GM23338 (cell line): ENCODE data around the gene GRIN1. TPM values are rescaled to one million over a fixed set of nuclear protein-coding genes. Genes with fewer than 3 reads are reported as not detected.

Experiments
- ATAC-seq: fragments of 200-7000 bp; cut with Tn5 transposase; 3 replicates; pipeline ENCODE4 v1.9.1; 2020
- DNase-seq: peaks from one replicate; pipeline ENCODE4 v3.0.0-alpha.2; 2015; ENCODE audit warnings: low spot score
- H2AFZ ChIP-seq: fragments of 200-600 bp; sonication (generic); 2 replicates; pipeline ENCODE4 v1.8.0; 2016; ENCODE audit warnings: antibody characterized with exemption, mild to moderate bottlenecking, moderate library complexity
- H3F3A ChIP-seq: fragments of 200-600 bp; sonication (generic); replicated peaks from 2 replicates; pipeline ENCODE4 v1.8.0; 2017; ENCODE audit warnings: antibody characterized with exemption, mixed run types, low read depth
- H3K27ac ChIP-seq: fragments of 200-600 bp; sonication (generic); 2 replicates; pipeline ENCODE4 v1.6.1; 2016; ENCODE audit warnings: low read depth
- H3K27me3 ChIP-seq: fragments of 200-600 bp; sonication (generic); 2 replicates; pipeline ENCODE4 v1.8.0; 2016; ENCODE audit warnings: mild to moderate bottlenecking, mixed run types, moderate library complexity; ENCODE audit not compliant: insufficient read depth
- H3K36me3 ChIP-seq: fragments of 200-600 bp; sonication (generic); 2 replicates; pipeline ENCODE4 v1.8.0; 2016; ENCODE audit warnings: mild to moderate bottlenecking; ENCODE audit not compliant: insufficient read depth
- H3K4me1 ChIP-seq: fragments of 200-600 bp; sonication (generic); 2 replicates; pipeline ENCODE4 v1.8.0; 2016; ENCODE audit warnings: mild to moderate bottlenecking, moderate library complexity; ENCODE audit not compliant: insufficient read depth
- H3K4me2 ChIP-seq: fragments of 200-600 bp; sonication (generic); 2 replicates; pipeline ENCODE4 v1.7.1; 2017; ENCODE audit warnings: mixed run types
- H3K4me3 ChIP-seq: fragments of 200-600 bp; sonication (generic); 2 replicates; pipeline ENCODE4 v1.6.1; 2016; ENCODE audit warnings: mixed run types
- H3K79me2 ChIP-seq: fragments of 200-600 bp; sonication (generic); replicated peaks from 2 replicates; pipeline ENCODE4 v1.8.0; 2017; ENCODE audit warnings: mild to moderate bottlenecking; ENCODE audit not compliant: insufficient read depth
- H3K9me2 ChIP-seq: fragments of 200-600 bp; sonication (generic); 2 replicates; pipeline ENCODE4 v1.8.0; 2017; ENCODE audit not compliant: insufficient read depth
- H4K20me1 ChIP-seq: fragments of 200-600 bp; sonication (generic); replicated peaks from 2 replicates; pipeline ENCODE4 v1.8.0; 2017; ENCODE audit warnings: mild to moderate bottlenecking; ENCODE audit not compliant: insufficient read depth
- H3K27ac Mint-ChIP-seq: 2 replicates; pipeline ENCODE4 v1.8.0; 2020; ENCODE audit warnings: inconsistent platforms, mild to moderate bottlenecking, moderate library complexity, mixed read lengths
- H3K27me3 Mint-ChIP-seq: 3 replicates; pipeline ENCODE4 v1.8.0; 2022; ENCODE audit warnings: low read depth, mild to moderate bottlenecking, moderate library complexity, mixed read lengths, inconsistent platforms; ENCODE audit not compliant: insufficient read depth, poor library complexity
- H3K36me3 Mint-ChIP-seq: 3 replicates; pipeline ENCODE4 v1.8.0; 2021; ENCODE audit warnings: low read depth, mild to moderate bottlenecking, inconsistent platforms, moderate library complexity, mixed read lengths
- H3K4me1 Mint-ChIP-seq: 3 replicates; pipeline ENCODE4 v1.8.0; 2020; ENCODE audit warnings: mild to moderate bottlenecking, inconsistent platforms, mixed read lengths
- H3K4me3 Mint-ChIP-seq: 3 replicates; pipeline ENCODE4 v1.8.0; 2021; ENCODE audit warnings: moderate library complexity, mild to moderate bottlenecking, inconsistent platforms, mixed read lengths
- H3K9me3 Mint-ChIP-seq: 3 replicates; pipeline ENCODE4 v1.8.0; 2020; ENCODE audit warnings: moderate library complexity, mild to moderate bottlenecking, inconsistent platforms, mixed read lengths
- CREB1 ChIP-seq: fragments of 250-450 bp; sonication (Bioruptor Pico); IDR thresholded peaks from 2 replicates; pipeline ENCODE4 v1.5.0; 2020; ENCODE audit warnings: low read depth, mild to moderate bottlenecking, moderate library complexity
- EZH2phosphoT487 ChIP-seq: fragments of 200-600 bp; sonication (generic); IDR thresholded peaks from one replicate; pipeline ENCODE4 v1.8.1; 2018; ENCODE audit warnings: antibody characterized with exemption; ENCODE audit not compliant: unreplicated experiment
- NANOG ChIP-seq: IDR thresholded peaks from 2 replicates; pipeline ENCODE4 v1.6.1; 2016; ENCODE audit warnings: antibody characterized with exemption, borderline replicate concordance
- POLR2AphosphoS5 ChIP-seq: IDR thresholded peaks from 2 replicates; pipeline ENCODE4 v1.6.1; 2016; ENCODE audit warnings: antibody characterized with exemption, low read depth
- STAT1 ChIP-seq: IDR thresholded peaks from one replicate; pipeline ENCODE4 v1.6.1; 2016; ENCODE audit warnings: antibody characterized with exemption; ENCODE audit not compliant: unreplicated experiment
- ZNF114 ChIP-seq: fragments of 250-450 bp; sonication (Bioruptor Pico); IDR thresholded peaks from 2 replicates; pipeline ENCODE4 v1.5.0; 2020; ENCODE audit warnings: mild to moderate bottlenecking, moderate library complexity
- ZNF331 ChIP-seq: fragments of 250-450 bp; sonication (Bioruptor Pico); IDR thresholded peaks from 2 replicates; pipeline ENCODE4 v1.5.0; 2020; ENCODE audit warnings: low read depth, mild to moderate bottlenecking, moderate library complexity
- polyA plus RNA-seq: library from polyadenylated mRNA; unstranded; fragments of >200 nt; fragmentation: Nextera tagmentation; extraction: Ambion mirVana; gene quantifications from 2 replicates; pipeline ENCODE4 v1.2.1, GENCODE V29; 2016
- total RNA-seq: library from RNA; depleted of rRNA; stranded (reverse); fragments of >200 nt; shearing (Covaris generic); gene quantifications from 2 replicates; pipeline ENCODE4 v1.2.3, GENCODE V29; 2014
- TF ChIP-seq, protein P1 (sequence below): IDR thresholded peaks from 2 replicates; pipeline ENCODE4 v1.6.1; 2016; ENCODE audit warnings: antibody characterized with exemption
- TF ChIP-seq, protein P2 (sequence below), 2 experiments: fragments of 200-600 bp in 1 of 2; sonication (generic) in 1 of 2; conservative IDR thresholded peaks; 2 replicates each; pipeline versions ENCODE4 v1.5.1 to v1.6.1; 2016 to 2017; ENCODE audit warnings: antibody characterized with exemption in 2 of 2, low read depth in 2 of 2, mild to moderate bottlenecking in 2 of 2, moderate library complexity in 1 of 2
- TF ChIP-seq, protein P3 (sequence below): fragments of 250-450 bp; sonication (Bioruptor Pico); IDR thresholded peaks from 2 replicates; pipeline ENCODE4 v1.5.0; 2020; ENCODE audit warnings: mild to moderate bottlenecking, moderate library complexity

The GRIN1 gene
- total and polyA plus RNA-seq, 2 experiments from 2014 or later, result 2.7 to 5.5 TPM

DNA sequence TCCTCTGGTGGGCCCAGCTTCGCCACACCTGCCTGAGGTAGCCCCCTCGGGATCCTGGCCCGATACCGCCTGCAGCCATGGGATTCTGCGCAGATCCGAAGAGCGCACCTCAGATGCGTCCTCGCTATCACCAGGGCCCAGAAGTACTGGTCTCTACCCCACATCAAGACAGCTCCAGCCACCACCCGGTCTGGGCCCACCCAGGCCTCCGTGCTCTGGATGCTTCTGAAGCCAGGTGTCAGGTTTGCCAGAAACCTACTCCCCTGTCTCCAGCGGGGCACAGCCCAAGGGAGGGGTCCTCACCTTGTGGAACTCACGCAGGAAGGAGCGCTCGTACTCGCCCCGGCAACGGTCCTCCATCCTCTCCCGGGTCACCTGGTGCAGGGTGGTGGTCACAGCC is 47.0 kb downstream of the GRIN1 start (continued):
- TF ChIP-seq, protein P1, sequence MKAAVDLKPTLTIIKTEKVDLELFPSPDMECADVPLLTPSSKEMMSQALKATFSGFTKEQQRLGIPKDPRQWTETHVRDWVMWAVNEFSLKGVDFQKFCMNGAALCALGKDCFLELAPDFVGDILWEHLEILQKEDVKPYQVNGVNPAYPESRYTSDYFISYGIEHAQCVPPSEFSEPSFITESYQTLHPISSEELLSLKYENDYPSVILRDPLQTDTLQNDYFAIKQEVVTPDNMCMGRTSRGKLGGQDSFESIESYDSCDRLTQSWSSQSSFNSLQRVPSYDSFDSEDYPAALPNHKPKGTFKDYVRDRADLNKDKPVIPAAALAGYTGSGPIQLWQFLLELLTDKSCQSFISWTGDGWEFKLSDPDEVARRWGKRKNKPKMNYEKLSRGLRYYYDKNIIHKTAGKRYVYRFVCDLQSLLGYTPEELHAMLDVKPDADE, result no peak

DNA sequence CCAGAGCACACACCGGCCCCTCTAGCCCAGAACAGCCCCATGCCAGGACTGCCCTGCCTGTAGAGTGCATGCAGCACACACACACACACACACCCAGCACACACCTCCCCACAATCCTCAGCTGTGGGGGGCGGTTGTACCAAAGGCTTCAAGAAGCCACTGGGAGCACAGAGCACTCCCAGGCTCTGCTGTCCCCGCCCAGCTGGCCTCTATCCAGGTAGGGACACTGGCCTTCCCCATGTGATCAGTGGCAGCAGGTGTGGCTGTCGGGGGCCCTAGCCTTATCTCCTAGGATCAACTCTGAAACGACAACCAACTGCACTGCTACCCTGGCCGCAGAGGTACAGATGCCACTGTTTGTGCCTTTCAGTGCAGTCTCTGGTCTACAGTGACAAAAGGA is 47.4 kb downstream of the GRIN1 start:
- TF ChIP-seq POLR2AphosphoS5 (no peak), NANOG (no peak), EZH2phosphoT487 (no peak)
- TF ChIP-seq, protein P2, sequence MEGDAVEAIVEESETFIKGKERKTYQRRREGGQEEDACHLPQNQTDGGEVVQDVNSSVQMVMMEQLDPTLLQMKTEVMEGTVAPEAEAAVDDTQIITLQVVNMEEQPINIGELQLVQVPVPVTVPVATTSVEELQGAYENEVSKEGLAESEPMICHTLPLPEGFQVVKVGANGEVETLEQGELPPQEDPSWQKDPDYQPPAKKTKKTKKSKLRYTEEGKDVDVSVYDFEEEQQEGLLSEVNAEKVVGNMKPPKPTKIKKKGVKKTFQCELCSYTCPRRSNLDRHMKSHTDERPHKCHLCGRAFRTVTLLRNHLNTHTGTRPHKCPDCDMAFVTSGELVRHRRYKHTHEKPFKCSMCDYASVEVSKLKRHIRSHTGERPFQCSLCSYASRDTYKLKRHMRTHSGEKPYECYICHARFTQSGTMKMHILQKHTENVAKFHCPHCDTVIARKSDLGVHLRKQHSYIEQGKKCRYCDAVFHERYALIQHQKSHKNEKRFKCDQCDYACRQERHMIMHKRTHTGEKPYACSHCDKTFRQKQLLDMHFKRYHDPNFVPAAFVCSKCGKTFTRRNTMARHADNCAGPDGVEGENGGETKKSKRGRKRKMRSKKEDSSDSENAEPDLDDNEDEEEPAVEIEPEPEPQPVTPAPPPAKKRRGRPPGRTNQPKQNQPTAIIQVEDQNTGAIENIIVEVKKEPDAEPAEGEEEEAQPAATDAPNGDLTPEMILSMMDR (conservative IDR thresholded peaks at IDR 0.05; ENCODE audit: low read depth in 2 of 2), result no peak
- Histone ChIP-seq H3K36me3 (no peaks in the 10 kb centered on the region), H3K9me2 (no peaks in the 10 kb centered on the region), H3K4me3 (no peak overlapping the region), H3K4me2 (no peak overlapping the region), H3K27ac (no peak overlapping the region), H2AFZ (no peak overlapping the region), H3K79me2 (peaks cover 25% of the 10 kb centered on the region), H3K4me1 (peaks cover 13% of the 10 kb centered on the region), H3K27me3 (no peaks in the 10 kb centered on the region), H3F3A (0 out of 2 replicates have a peak, but pooled peaks cover 4% of the 10 kb centered on the region), H4K20me1 (0 out of 2 replicates have a peak, but pooled peaks cover 5% of the 10 kb centered on the region)
- ATAC-seq (no peak), DNase-seq (no peak)
- Mint-ChIP-seq H3K27ac (no peak overlapping the region), H3K4me1 (peaks cover 9% of the 10 kb centered on the region), H3K9me3 (no peaks in the 10 kb centered on the region), H3K36me3 (peaks cover 26% of the 10 kb centered on the region), H3K27me3 (peaks cover 13% of the 10 kb centered on the region), H3K4me3 (peak overlapping the region; percentile 91; the same call in 2 of the 3 replicates)

DNA sequence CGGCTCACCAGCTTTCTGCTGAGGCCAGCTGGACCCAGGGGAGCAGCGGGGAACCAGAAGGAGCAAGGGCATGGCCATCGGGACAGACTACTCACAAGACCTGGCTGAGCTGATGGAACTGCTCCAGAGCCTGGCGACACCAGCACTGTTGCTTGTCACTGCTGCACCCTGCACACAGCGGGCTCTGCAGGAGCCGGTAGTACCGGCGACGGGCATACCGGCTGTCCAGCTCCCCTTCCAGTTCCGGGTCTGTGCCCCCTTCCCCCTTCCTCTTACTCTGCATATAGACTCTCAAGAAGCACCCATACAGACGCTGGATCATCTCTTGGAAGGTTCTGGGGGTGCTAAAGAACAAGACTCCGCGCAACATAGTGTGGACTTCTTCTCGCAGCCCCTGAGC is 48.4 kb downstream of the GRIN1 start:
- no peaks in the 10 kb centered on the region for H3K9me3 Mint-ChIP-seq
- Histone ChIP-seq H3K79me2 (peaks cover 25% of the 10 kb centered on the region), H3K4me2 (peak overlapping the region; percentile 93), H3K27ac (no peak overlapping the region), H3K4me1 (peaks cover 13% of the 10 kb centered on the region), H3K4me3 (peak overlapping the region; percentile 94), H3F3A (0 out of 2 replicates have a peak, but pooled peaks cover 4% of the 10 kb centered on the region), H2AFZ (no peak overlapping the region), H3K27me3 (no peaks in the 10 kb centered on the region), H3K36me3 (no peaks in the 10 kb centered on the region), H4K20me1 (0 out of 2 replicates have a peak, but pooled peaks cover 5% of the 10 kb centered on the region), H3K9me2 (no peaks in the 10 kb centered on the region)
- H3K4me3 Mint-ChIP-seq, result peak overlapping the region; percentile 91
- DNase-seq (no peak), ATAC-seq (no peak)
- H3K4me1 Mint-ChIP-seq, result peaks cover 9% of the 10 kb centered on the region
- H3K27me3 Mint-ChIP-seq, result peaks cover 13% of the 10 kb centered on the region
- peaks cover 21% of the 10 kb centered on the region for H3K36me3 Mint-ChIP-seq
- 0 out of 2 replicates have a peak overlapping the region, but pooled peaks have one; percentile 84 for H3K27ac Mint-ChIP-seq
- TF ChIP-seq STAT1 (no peak), NANOG (no peak), ZNF331 (CRISPR knock-in tag) (no peak), ZNF114 (no peak), CREB1 (no peak), EZH2phosphoT487 (no peak)
- TF ChIP-seq, protein P1, result no peak
- TF ChIP-seq, protein P3, sequence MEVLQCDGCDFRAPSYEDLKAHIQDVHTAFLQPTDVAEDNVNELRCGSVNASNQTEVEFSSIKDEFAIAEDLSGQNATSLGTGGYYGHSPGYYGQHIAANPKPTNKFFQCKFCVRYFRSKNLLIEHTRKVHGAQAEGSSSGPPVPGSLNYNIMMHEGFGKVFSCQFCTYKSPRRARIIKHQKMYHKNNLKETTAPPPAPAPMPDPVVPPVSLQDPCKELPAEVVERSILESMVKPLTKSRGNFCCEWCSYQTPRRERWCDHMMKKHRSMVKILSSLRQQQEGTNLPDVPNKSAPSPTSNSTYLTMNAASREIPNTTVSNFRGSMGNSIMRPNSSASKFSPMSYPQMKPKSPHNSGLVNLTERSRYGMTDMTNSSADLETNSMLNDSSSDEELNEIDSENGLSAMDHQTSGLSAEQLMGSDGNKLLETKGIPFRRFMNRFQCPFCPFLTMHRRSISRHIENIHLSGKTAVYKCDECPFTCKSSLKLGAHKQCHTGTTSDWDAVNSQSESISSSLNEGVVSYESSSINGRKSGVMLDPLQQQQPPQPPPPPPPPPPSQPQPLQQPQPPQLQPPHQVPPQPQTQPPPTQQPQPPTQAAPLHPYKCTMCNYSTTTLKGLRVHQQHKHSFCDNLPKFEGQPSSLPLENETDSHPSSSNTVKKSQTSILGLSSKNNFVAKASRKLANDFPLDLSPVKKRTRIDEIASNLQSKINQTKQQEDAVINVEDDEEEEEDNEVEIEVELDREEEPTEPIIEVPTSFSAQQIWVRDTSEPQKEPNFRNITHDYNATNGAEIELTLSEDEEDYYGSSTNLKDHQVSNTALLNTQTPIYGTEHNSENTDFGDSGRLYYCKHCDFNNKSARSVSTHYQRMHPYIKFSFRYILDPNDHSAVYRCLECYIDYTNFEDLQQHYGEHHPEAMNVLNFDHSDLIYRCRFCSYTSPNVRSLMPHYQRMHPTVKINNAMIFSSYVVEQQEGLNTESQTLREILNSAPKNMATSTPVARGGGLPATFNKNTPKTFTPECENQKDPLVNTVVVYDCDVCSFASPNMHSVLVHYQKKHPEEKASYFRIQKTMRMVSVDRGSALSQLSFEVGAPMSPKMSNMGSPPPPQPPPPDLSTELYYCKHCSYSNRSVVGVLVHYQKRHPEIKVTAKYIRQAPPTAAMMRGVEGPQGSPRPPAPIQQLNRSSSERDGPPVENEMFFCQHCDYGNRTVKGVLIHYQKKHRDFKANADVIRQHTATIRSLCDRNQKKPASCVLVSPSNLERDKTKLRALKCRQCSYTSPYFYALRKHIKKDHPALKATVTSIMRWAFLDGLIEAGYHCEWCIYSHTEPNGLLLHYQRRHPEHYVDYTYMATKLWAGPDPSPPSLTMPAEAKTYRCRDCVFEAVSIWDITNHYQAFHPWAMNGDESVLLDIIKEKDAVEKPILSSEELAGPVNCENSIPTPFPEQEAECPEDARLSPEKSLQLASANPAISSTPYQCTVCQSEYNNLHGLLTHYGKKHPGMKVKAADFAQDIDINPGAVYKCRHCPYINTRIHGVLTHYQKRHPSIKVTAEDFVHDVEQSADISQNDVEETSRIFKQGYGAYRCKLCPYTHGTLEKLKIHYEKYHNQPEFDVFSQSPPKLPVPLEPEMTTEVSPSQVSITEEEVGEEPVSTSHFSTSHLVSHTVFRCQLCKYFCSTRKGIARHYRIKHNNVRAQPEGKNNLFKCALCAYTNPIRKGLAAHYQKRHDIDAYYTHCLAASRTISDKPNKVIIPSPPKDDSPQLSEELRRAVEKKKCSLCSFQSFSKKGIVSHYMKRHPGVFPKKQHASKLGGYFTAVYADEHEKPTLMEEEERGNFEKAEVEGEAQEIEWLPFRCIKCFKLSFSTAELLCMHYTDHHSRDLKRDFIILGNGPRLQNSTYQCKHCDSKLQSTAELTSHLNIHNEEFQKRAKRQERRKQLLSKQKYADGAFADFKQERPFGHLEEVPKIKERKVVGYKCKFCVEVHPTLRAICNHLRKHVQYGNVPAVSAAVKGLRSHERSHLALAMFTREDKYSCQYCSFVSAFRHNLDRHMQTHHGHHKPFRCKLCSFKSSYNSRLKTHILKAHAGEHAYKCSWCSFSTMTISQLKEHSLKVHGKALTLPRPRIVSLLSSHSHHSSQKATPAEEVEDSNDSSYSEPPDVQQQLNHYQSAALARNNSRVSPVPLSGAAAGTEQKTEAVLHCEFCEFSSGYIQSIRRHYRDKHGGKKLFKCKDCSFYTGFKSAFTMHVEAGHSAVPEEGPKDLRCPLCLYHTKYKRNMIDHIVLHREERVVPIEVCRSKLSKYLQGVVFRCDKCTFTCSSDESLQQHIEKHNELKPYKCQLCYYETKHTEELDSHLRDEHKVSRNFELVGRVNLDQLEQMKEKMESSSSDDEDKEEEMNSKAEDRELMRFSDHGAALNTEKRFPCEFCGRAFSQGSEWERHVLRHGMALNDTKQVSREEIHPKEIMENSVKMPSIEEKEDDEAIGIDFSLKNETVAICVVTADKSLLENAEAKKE (CRISPR knock-in tag), result no peak
